Measurements from ENCODE around the gene SPINK8. TPM values are rescaled to one million over a fixed set of nuclear protein-coding genes. Genes with fewer than 3 reads are reported as not detected.
"Not testable (repeated sequence)": the region's sequence is repeated elsewhere in the genome, so short reads cannot be mapped to it uniquely, and the experiment has no call there.

The SPINK8 gene
- total RNA-seq, 1 experiment from 2014 or later, result not detected

GRCh38 chr3:48280881-48281280 is 52.6 kb downstream of the SPINK8 start:
- H3K27me3 ChIP-seq (replicated peaks), result no peaks in the 10 kb centered on the region
- H3K27ac ChIP-seq, result no peak overlapping the region
- no peaks in the 10 kb centered on the region for H3K36me3 ChIP-seq
- no peaks in the 10 kb centered on the region for H3K9me3 ChIP-seq (replicated peaks)
- no peak for DNase-seq (ENCODE audit: low read depth in 1 of 2, low spot score in 2 of 2)
- no peak overlapping the region for H3K4me3 ChIP-seq
- no peaks in the 10 kb centered on the region for H3K4me1 ChIP-seq (replicated peaks)

- no peaks in the 10 kb centered on the region for H3K36me3 ChIP-seq
- no peaks in the 10 kb centered on the region for H3K27me3 ChIP-seq (replicated peaks)
- no peaks in the 10 kb centered on the region for H3K9me3 ChIP-seq (replicated peaks)
- DNase-seq (ENCODE audit: low read depth in 1 of 2, low spot score in 2 of 2), result no peak
- no peak overlapping the region for H3K27ac ChIP-seq
- H3K4me1 ChIP-seq (replicated peaks), result no peaks in the 10 kb centered on the region
- no peak overlapping the region for H3K4me3 ChIP-seq
Measured at GRCh38 chr3:48278884-48279559, 54.4 kb downstream of the SPINK8 start.

- no peak for DNase-seq (ENCODE audit: low read depth in 1 of 2, low spot score in 2 of 2)
- Histone ChIP-seq H3K27me3 (replicated peaks) (no peaks in the 10 kb centered on the region), H3K4me3 (no peak overlapping the region), H3K36me3 (no peaks in the 10 kb centered on the region), H3K27ac (no peak overlapping the region), H3K4me1 (replicated peaks) (no peaks in the 10 kb centered on the region), H3K9me3 (replicated peaks) (no peaks in the 10 kb centered on the region)
Measured at GRCh38 chr3:48276911-48277641, 56.4 kb downstream of the SPINK8 start.

GRCh38 chr3:48275287-48276027 is 58.0 kb downstream of the SPINK8 start:
- no peak overlapping the region for H3K4me3 ChIP-seq
- no peak for DNase-seq (ENCODE audit: low read depth in 1 of 2, low spot score in 2 of 2)
- no peaks in the 10 kb centered on the region for H3K4me1 ChIP-seq (replicated peaks)
- no peaks in the 10 kb centered on the region for H3K9me3 ChIP-seq (replicated peaks)
- no peak overlapping the region for H3K27ac ChIP-seq
- H3K36me3 ChIP-seq, result no peaks in the 10 kb centered on the region
- no peaks in the 10 kb centered on the region for H3K27me3 ChIP-seq (replicated peaks)

- Histone ChIP-seq H3K36me3 (no peaks in the 10 kb centered on the region), H3K27me3 (replicated peaks) (no peaks in the 10 kb centered on the region), H3K27ac (no peak overlapping the region), H3K4me3 (no peak overlapping the region), H3K4me1 (replicated peaks) (no peaks in the 10 kb centered on the region), H3K9me3 (replicated peaks) (no peaks in the 10 kb centered on the region)
- no peak for DNase-seq (ENCODE audit: low read depth in 1 of 2, low spot score in 2 of 2)
Measured at GRCh38 chr3:48274452-48274851, 59.0 kb downstream of the SPINK8 start.

GRCh38 chr3:48273594-48274211 is 59.8 kb downstream of the SPINK8 start:
- no peak overlapping the region for H3K4me3 ChIP-seq
- no peaks in the 10 kb centered on the region for H3K4me1 ChIP-seq (replicated peaks)
- H3K9me3 ChIP-seq (replicated peaks), result no peaks in the 10 kb centered on the region

GRCh38 chr3:48271763-48272498 is 61.5 kb downstream of the SPINK8 start:
- Histone ChIP-seq H3K4me1 (replicated peaks) (no peaks in the 10 kb centered on the region), H3K27ac (no peak overlapping the region), H3K27me3 (replicated peaks) (no peaks in the 10 kb centered on the region), H3K9me3 (replicated peaks) (no peaks in the 10 kb centered on the region), H3K4me3 (no peak overlapping the region), H3K36me3 (no peaks in the 10 kb centered on the region; the same call in 1 of the 2 replicates)
- DNase-seq (ENCODE audit: low read depth in 1 of 2, low spot score in 2 of 2), result no peak

More at GRCh38 chr3:48273594-48274211, 59.8 kb downstream of the SPINK8 start:
- peak; percentile 36 to 53 for DNase-seq (ENCODE audit: low read depth in 1 of 2, low spot score in 2 of 2)
- Histone ChIP-seq H3K27me3 (replicated peaks) (no peaks in the 10 kb centered on the region), H3K27ac (no peak overlapping the region), H3K36me3 (no peaks in the 10 kb centered on the region)

DNA sequence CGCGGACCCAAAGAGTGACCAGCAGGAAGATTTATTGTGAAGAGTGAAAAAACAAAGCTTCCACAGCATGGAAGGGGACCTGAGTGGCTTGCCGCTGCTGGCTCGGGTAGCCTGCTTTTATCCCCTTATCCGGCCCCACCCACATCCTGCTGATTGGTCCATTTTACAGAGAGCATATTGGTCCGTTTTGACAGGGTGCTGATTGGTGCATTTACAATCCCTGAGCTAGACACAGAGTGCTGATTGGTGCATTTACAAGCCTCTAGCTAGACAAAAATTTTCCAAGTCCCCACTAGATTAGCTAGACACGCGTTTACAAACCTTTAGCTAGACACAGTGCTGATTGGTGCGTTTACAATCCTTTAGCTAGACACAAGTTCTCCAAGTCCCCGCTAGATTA is 62.2 kb downstream of the SPINK8 start:
- not testable (repeated sequence) for H3K4me1 ChIP-seq (replicated peaks); H3K4me3 ChIP-seq; DNase-seq (ENCODE audit: low read depth in 1 of 2, low spot score in 2 of 2); H3K36me3 ChIP-seq; H3K9me3 ChIP-seq (replicated peaks); H3K27ac ChIP-seq; H3K27me3 ChIP-seq (replicated peaks)

- Histone ChIP-seq H3K36me3 (no peaks in the 10 kb centered on the region; the same call in 1 of the 2 replicates), H3K4me1 (replicated peaks) (no peaks in the 10 kb centered on the region), H3K9me3 (replicated peaks) (no peaks in the 10 kb centered on the region), H3K27me3 (replicated peaks) (no peaks in the 10 kb centered on the region), H3K27ac (no peak overlapping the region), H3K4me3 (no peak overlapping the region)
- DNase-seq (ENCODE audit: low read depth in 1 of 2, low spot score in 2 of 2), result no peak
Measured at GRCh38 chr3:48270306-48270705, 63.2 kb downstream of the SPINK8 start.

- DNase-seq (ENCODE audit: low read depth in 1 of 2, low spot score in 2 of 2), result no peak
- Histone ChIP-seq H3K9me3 (replicated peaks) (no peaks in the 10 kb centered on the region), H3K4me1 (replicated peaks) (no peaks in the 10 kb centered on the region), H3K36me3 (no peaks in the 10 kb centered on the region; the same call in 1 of the 2 replicates), H3K4me3 (no peak overlapping the region), H3K27me3 (replicated peaks) (no peaks in the 10 kb centered on the region), H3K27ac (no peak overlapping the region)
Measured at GRCh38 chr3:48269592-48269991, 63.9 kb downstream of the SPINK8 start.

GRCh38 chr3:48268936-48269561 is 64.4 kb downstream of the SPINK8 start:
- Histone ChIP-seq H3K9me3 (replicated peaks) (no peaks in the 10 kb centered on the region), H3K27ac (no peak overlapping the region), H3K36me3 (no peaks in the 10 kb centered on the region; the same call in 1 of the 2 replicates), H3K27me3 (replicated peaks) (no peaks in the 10 kb centered on the region), H3K4me1 (replicated peaks) (no peaks in the 10 kb centered on the region), H3K4me3 (no peak overlapping the region)
- no peak for DNase-seq (ENCODE audit: low read depth in 1 of 2, low spot score in 2 of 2)

GRCh38 chr3:48268381-48268935 is 65.0 kb downstream of the SPINK8 start:
- DNase-seq (ENCODE audit: low read depth in 1 of 2, low spot score in 2 of 2), result no peak
- Histone ChIP-seq H3K27me3 (replicated peaks) (no peaks in the 10 kb centered on the region), H3K4me3 (no peak overlapping the region), H3K9me3 (replicated peaks) (no peaks in the 10 kb centered on the region), H3K36me3 (no peaks in the 10 kb centered on the region; the same call in 1 of the 2 replicates), H3K4me1 (replicated peaks) (no peaks in the 10 kb centered on the region), H3K27ac (no peak overlapping the region)

Measured in SJSA1 (cell line).